ENCODE data around the gene PPFIBP2. TPM values are rescaled to one million over a fixed set of nuclear protein-coding genes. Genes with fewer than 3 reads are reported as not detected.

The PPFIBP2 gene
- total RNA-seq, 1 experiment from 2014 or later = 6.5 TPM

DNA sequence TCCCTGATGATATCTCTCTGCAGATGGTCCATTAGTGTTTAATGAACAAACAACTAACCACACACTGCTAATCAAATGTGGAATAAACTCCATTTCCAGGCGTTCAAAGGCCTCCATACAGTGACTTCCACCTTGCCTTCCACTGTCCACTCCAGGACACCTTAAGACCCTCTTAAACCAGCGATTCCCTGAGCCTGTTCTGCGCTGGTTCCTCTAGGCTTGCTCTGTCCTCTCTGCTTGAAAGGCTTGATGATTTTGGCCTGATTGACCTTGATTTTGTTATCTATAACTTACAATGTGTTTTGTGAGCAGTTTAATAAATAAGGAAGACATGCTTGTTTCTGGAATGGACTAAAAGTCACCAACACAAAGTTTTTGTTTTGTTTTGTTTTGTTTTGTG is 180.4 kb downstream of the PPFIBP2 start:
- DNase-seq (ENCODE audit: low read depth) = no peak

DNA sequence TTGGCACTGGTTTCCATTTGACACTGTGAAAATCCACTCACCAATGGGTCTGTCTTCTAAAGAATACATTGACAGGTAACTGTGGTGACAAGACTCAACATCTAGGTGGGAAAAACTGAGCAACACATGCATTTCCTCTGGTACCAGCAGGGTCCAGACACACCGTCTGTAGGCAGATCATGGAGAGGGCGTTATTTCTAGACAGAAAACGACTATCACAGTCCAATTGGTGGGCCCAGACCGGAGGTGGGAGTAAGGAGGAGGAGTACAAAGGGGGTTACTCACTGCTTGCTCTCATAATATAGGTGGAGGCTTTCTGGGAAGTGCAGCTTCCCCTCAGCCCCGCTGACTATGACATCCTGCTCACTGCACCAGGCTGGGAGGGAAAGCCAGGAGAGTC is 182.6 kb downstream of the PPFIBP2 start:
- DNase-seq (ENCODE audit: low read depth) = no peak

Other genes with a start within 250 kb of the PPFIBP2 start
- not detected in 2 replicates for gene OLFML1, start 28.5 kb upstream of the PPFIBP2 start, total RNA-seq (2014; rRNA removed; shearing (Covaris generic))
- 0.68 and 1.1 TPM in 2 replicates for gene CYB5R2, start 159.5 kb downstream of the PPFIBP2 start, total RNA-seq (2014; rRNA removed; shearing (Covaris generic))
- gene OVCH2, start 192.5 kb downstream of the PPFIBP2 start, total RNA-seq (2014; rRNA removed; shearing (Covaris generic)) = 0.10 TPM in 1 of 2 replicates, not detected in the other

Measured in RPMI7951 (cell line).